Stimulated activated CD8-positive, alpha-beta memory T cell treated with anti-CD3 and anti-CD28 coated beads, Interleukin-7, amount 100 ng/mL, for 24 hours (primary cell): ENCODE measurements around the gene SESN2.

ENCODE experiments used
- DNase-seq: peaks from one replicate; pipeline ENCODE4 v3.0.0-alpha.2; 2020; ENCODE audit warnings: low read depth

Gene SESN2

GRCh38 chr1:28259252-28259933 lies at the start of gene SESN2:
SESN2 (plus strand) TSS chr1:28259518; CDS start chr1:28259848, 330 bp downstream.
- peak; percentile 97 for DNase-seq

GRCh38 chr1:28209700-28210099 lies 49.6 kb upstream of the SESN2 start:
- no peak for DNase-seq

- DNase-seq = no peak
These were observed 46.0 kb upstream of the SESN2 start for GRCh38 chr1:28213315-28213714.

- no peak for DNase-seq
These were observed 30.2 kb upstream of the SESN2 start for GRCh38 chr1:28229089-28229488.

- DNase-seq = no peak
These were observed 29.3 kb upstream of the SESN2 start for GRCh38 chr1:28229996-28230395.

- peak; percentile 98 for DNase-seq
These were observed 26.6 kb upstream of the SESN2 start, which contains the start of gene DNAJC8 for GRCh38 chr1:28232558-28233263. DNAJC8 (minus strand) TSS chr1:28233029; CDS start chr1:28232998, 31 bp downstream.

- no peak for DNase-seq
These were observed 26.1 kb upstream of the SESN2 start for GRCh38 chr1:28233264-28233606.

GRCh38 chr1:28235755-28236655 lies 23.3 kb upstream of the SESN2 start, which contains the start of gene ATP5IF1:
ATP5IF1 (plus strand) TSS chr1:28236124; CDS start chr1:28236184, 60 bp downstream.
- peak; percentile 87 for DNase-seq

- DNase-seq = no peak
These were observed 22.5 kb upstream of the SESN2 start for GRCh38 chr1:28236656-28237322.

GRCh38 chr1:28239004-28239403 lies 20.3 kb upstream of the SESN2 start:
- no peak for DNase-seq

- DNase-seq = no peak
These were observed 19.3 kb upstream of the SESN2 start for GRCh38 chr1:28240024-28240423.

GRCh38 chr1:28241638-28242241 lies 17.6 kb upstream of the SESN2 start:
- no peak for DNase-seq

GRCh38 chr1:28243685-28244311 lies 15.5 kb upstream of the SESN2 start:
- no peak for DNase-seq

GRCh38 chr1:28244549-28245251 lies 14.6 kb upstream of the SESN2 start:
- no peak for DNase-seq

GRCh38 chr1:28246427-28246832 lies 12.9 kb upstream of the SESN2 start:
- no peak for DNase-seq

- DNase-seq = no peak
These were observed 11.6 kb upstream of the SESN2 start for GRCh38 chr1:28247612-28248272.

- DNase-seq = peak; percentile 69
These were observed 10.9 kb upstream of the SESN2 start for GRCh38 chr1:28248273-28249012.

GRCh38 chr1:28249013-28249865 lies 10.1 kb upstream of the SESN2 start:
- no peak for DNase-seq
